Measurements from ENCODE around the gene ITPR3. TPM values are rescaled to one million over a fixed set of nuclear protein-coding genes. Genes with fewer than 3 reads are reported as not detected.

The ITPR3 gene
- total and polyA plus RNA-seq, 4 donors: 36.7 to 89.5 (median 44.4) TPM

DNA sequence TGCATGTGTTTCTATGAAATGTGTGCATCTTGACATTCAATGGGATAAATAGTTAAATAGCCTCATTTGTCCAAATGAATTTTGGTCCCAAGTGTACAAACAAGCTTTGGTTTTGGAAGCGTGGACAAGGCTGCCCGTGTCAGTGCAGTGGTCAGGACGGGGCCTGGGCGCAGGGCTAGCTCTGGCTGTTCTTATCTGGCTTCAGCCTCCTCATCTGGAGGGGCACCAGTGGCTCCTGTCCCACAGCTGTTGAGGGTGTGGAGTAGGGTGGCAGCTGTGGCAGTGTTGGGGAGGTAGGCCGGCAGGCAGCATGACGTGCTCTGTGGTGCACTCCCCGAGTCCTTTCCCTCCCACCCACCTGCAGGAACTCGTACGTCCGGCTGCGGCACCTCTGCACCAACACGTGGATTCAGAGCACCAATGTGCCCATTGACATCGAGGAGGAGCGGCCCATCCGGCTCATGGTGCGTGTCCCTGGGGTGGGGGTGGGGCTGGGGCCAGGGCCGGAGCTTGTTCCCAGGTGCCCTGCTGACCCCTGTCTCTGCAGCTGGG lies 43.5 kb downstream of the ITPR3 start:
- no peaks in the 10 kb centered on the region for H3K27me3 ChIP-seq (ENCODE audit: control insufficient read depth in 3 of 3, insufficient read depth in 3 of 3, low read length in 2 of 3)
- H3K4me3 ChIP-seq: no peak overlapping the region
- 92 to 93% methylated on average over 16 to 17 of the region's 17 CpGs for WGBS, 2 donors
- H3K9me3 ChIP-seq (ENCODE audit: control insufficient read depth in 4 of 4, insufficient read depth in 3 of 4, low read length in 3 of 4): no peaks in the 10 kb centered on the region
- no peaks in the 10 kb centered on the region for H3K4me1 ChIP-seq (ENCODE audit: control insufficient read depth in 5 of 5, insufficient read depth in 5 of 5, low read length in 5 of 5)
- TF ChIP-seq CTCF (IDR thresholded peaks at IDR 0.05; ENCODE audit: control extremely low read depth, extremely low read depth): no peak
- H3K36me3 ChIP-seq (ENCODE audit: control insufficient read depth in 4 of 4, insufficient read depth in 4 of 4, low read length in 4 of 4): peaks cover 0 to 62% (median 11%) of the 10 kb centered on the region in 4 donors
- DNase-seq: no peak
- no peak overlapping the region for H3K27ac ChIP-seq (ENCODE audit: low read depth in 1 of 2, low read length in 1 of 2)
- ATAC-seq (ENCODE audit: insufficient read depth, low FRiP score): no peak
- no peak overlapping the region for H3K9ac ChIP-seq (ENCODE audit: insufficient read depth in 1 of 2, low read length in 2 of 2)

DNA sequence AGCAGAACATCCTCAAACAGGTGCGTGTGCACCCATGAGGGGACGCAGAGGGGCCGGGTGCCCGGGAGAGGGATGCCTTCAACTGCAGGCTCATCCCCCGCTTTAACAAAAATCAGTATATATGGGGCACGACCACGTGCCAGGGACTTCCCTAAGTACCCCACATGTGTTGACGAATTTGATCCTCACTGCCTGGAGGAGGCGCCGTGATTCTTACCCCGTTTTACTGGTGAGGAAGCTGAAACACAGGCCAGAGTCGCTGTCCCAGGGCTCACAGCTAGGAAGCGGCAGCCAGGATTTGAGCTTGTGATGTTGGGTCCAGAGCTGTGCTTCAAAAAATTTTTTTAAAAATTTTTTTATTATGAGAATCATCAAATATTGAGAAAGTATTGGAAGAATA lies 44.8 kb downstream of the ITPR3 start:
- Histone ChIP-seq H3K27me3 (ENCODE audit: control insufficient read depth in 3 of 3, insufficient read depth in 3 of 3, low read length in 2 of 3) (no peaks in the 10 kb centered on the region), H3K4me3 (no peak overlapping the region), H3K27ac (ENCODE audit: low read depth in 1 of 2, low read length in 1 of 2) (no peak overlapping the region), H3K36me3 (ENCODE audit: control insufficient read depth in 4 of 4, insufficient read depth in 4 of 4, low read length in 4 of 4) (peaks cover 0 to 67% (median 11%) of the 10 kb centered on the region in 4 donors), H3K9me3 (ENCODE audit: control insufficient read depth in 4 of 4, insufficient read depth in 3 of 4, low read length in 3 of 4) (no peaks in the 10 kb centered on the region), H3K4me1 (ENCODE audit: control insufficient read depth in 5 of 5, insufficient read depth in 5 of 5, low read length in 5 of 5) (no peaks in the 10 kb centered on the region), H3K9ac (ENCODE audit: insufficient read depth in 1 of 2, low read length in 2 of 2) (no peak overlapping the region)
- WGBS, 2 donors: 83 to 87% methylated on average over 13 of the region's 13 CpGs
- DNase-seq (no peak), ATAC-seq (ENCODE audit: insufficient read depth, low FRiP score) (no peak)
- TF ChIP-seq CTCF (IDR thresholded peaks at IDR 0.05; ENCODE audit: control extremely low read depth, extremely low read depth): no peak

- H3K36me3 ChIP-seq (ENCODE audit: control insufficient read depth in 4 of 4, insufficient read depth in 4 of 4, low read length in 4 of 4): peaks cover 0 to 76% (median 14%) of the 10 kb centered on the region in 4 donors
- ATAC-seq (ENCODE audit: insufficient read depth, low FRiP score): no peak
- H3K9me3 ChIP-seq (ENCODE audit: control insufficient read depth in 4 of 4, insufficient read depth in 3 of 4, low read length in 3 of 4): no peaks in the 10 kb centered on the region
- H3K9ac ChIP-seq (ENCODE audit: insufficient read depth in 1 of 2, low read length in 2 of 2): no peak overlapping the region
- no peak for DNase-seq
- H3K27ac ChIP-seq (ENCODE audit: low read depth in 1 of 2, low read length in 1 of 2): no peak overlapping the region
- no peak for TF ChIP-seq CTCF (IDR thresholded peaks at IDR 0.05; ENCODE audit: control extremely low read depth, extremely low read depth)
- WGBS, 2 donors: 96 to 97% methylated on average over 16 of the region's 16 CpGs
- H3K27me3 ChIP-seq (ENCODE audit: control insufficient read depth in 3 of 3, insufficient read depth in 3 of 3, low read length in 2 of 3): no peaks in the 10 kb centered on the region
- no peaks in the 10 kb centered on the region for H3K4me1 ChIP-seq (ENCODE audit: control insufficient read depth in 5 of 5, insufficient read depth in 5 of 5, low read length in 5 of 5)
- H3K4me3 ChIP-seq: no peak overlapping the region
Observed at GRCh38 chr6:33667072-33667471, 46.0 kb downstream of the ITPR3 start.

DNA sequence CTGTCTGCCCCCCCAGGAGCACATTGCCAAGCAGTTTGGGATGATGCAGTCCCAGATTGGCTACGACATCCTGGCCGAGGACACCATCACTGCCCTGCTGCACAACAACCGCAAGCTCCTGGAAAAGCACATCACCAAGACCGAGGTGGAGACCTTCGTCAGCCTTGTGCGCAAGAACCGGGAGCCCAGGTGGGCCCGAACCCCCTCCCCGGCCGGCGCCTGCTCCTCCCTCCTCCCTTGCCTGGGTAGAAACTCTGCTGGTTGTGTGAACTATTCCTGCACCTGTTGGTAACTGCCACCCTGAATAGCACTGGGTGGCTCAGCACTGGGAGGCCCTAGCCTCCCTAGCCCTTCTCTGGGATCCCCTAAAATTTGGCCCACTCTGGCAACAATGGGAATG lies 46.7 kb downstream of the ITPR3 start:
- no peaks in the 10 kb centered on the region for H3K27me3 ChIP-seq (ENCODE audit: control insufficient read depth in 3 of 3, insufficient read depth in 3 of 3, low read length in 2 of 3)
- no peak overlapping the region for H3K9ac ChIP-seq (ENCODE audit: insufficient read depth in 1 of 2, low read length in 2 of 2)
- no peak overlapping the region for H3K27ac ChIP-seq (ENCODE audit: low read depth in 1 of 2, low read length in 1 of 2)
- DNase-seq (no peak), ATAC-seq (ENCODE audit: insufficient read depth, low FRiP score) (no peak)
- H3K4me1 ChIP-seq (ENCODE audit: control insufficient read depth in 5 of 5, insufficient read depth in 5 of 5, low read length in 5 of 5): no peaks in the 10 kb centered on the region
- H3K9me3 ChIP-seq (ENCODE audit: control insufficient read depth in 4 of 4, insufficient read depth in 3 of 4, low read length in 3 of 4): no peaks in the 10 kb centered on the region
- 98% methylated on average over 11 of the region's 11 CpGs for WGBS, 2 donors
- H3K4me3 ChIP-seq: no peak overlapping the region
- no peak for TF ChIP-seq CTCF (IDR thresholded peaks at IDR 0.05; ENCODE audit: control extremely low read depth, extremely low read depth)
- peaks cover 0 to 74% (median 14%) of the 10 kb centered on the region in 4 donors for H3K36me3 ChIP-seq (ENCODE audit: control insufficient read depth in 4 of 4, insufficient read depth in 4 of 4, low read length in 4 of 4)
